Heart left ventricle (tissue), 16 donors: ENCODE measurements around the gene SIAH3. TPM values are rescaled to one million over a fixed set of nuclear protein-coding genes. Genes with fewer than 3 reads are reported as not detected.

Experiments
- ATAC-seq, 4 donors: fragments of 200-7000 bp; cut with Tn5 transposase; one replicate each; pipeline ENCODE4 v1.9.1; 2020 to 2022; ENCODE audit warnings: moderate library complexity in 4 of 4, mild to moderate bottlenecking in 3 of 4, moderate number of reproducible peaks in 1 of 4
- DNase-seq, 5 donors: peaks; one replicate each; pipeline ENCODE4 v3.0.0-alpha.2; 2020
- H3K27ac ChIP-seq, 12 donors: fragments of 200-600 bp; sonication (generic) in 4 of 12; one replicate each; pipeline versions ENCODE4 v1.5.0 to v1.8.0; 2016 to 2022; ENCODE audit warnings: mild to moderate bottlenecking in 2 of 12
- H3K27me3 ChIP-seq, 9 donors: fragments of 200-600 bp; sonication (generic) in 2 of 9; one replicate each; pipeline versions ENCODE4 v1.5.1 to v1.8.0; 2016 to 2022; ENCODE audit warnings: mild to moderate bottlenecking in 3 of 9
- H3K36me3 ChIP-seq, 9 donors: fragments of 200-600 bp; sonication (generic) in 2 of 9; one replicate each; pipeline versions ENCODE4 v1.5.0 to v1.8.0; 2018 to 2022; ENCODE audit warnings: mild to moderate bottlenecking in 2 of 9
- H3K4me1 ChIP-seq, 12 donors: fragments of 200-600 bp; sonication (generic) in 4 of 12; one replicate each; pipeline versions ENCODE4 v1.5.0 to v1.8.0; 2016 to 2022; ENCODE audit warnings: mild to moderate bottlenecking in 3 of 12
- H3K4me3 ChIP-seq, 12 donors: fragments of 200-600 bp; sonication (generic) in 4 of 12; one replicate each; pipeline versions ENCODE4 v1.5.0 to v1.8.0; 2017 to 2022; ENCODE audit warnings: mild to moderate bottlenecking in 9 of 12, moderate library complexity in 4 of 12
- H3K9me3 ChIP-seq, 12 donors: fragments of 200-600 bp; sonication (generic) in 4 of 12; one replicate each; pipeline versions ENCODE4 v1.5.0 to v1.8.0; 2016 to 2022; ENCODE audit warnings: mild to moderate bottlenecking in 1 of 12
- CTCF ChIP-seq, 12 donors: fragments of 200-600 bp; sonication (generic) in 4 of 12; IDR thresholded peaks; one replicate each; pipeline versions ENCODE4 v1.5.0 to v1.8.0; 2018 to 2022; ENCODE audit warnings: antibody characterized with exemption in 12 of 12, mild to moderate bottlenecking in 5 of 12
- POLR2A ChIP-seq, 2 donors: fragments of 450-650 bp; IDR thresholded peaks; one replicate each; pipeline ENCODE4 v1.6.1; 2017; ENCODE audit warnings: antibody characterized with exemption in 2 of 2, mild to moderate bottlenecking in 2 of 2, moderate library complexity in 2 of 2
- WGBS, 4 donors: extraction: QIAGEN DNeasy Blood & Tissue Kit in 2 of 4; methylation state at CpG; one replicate each; pipeline versions ENCODE4 v1.1.5 to v1.1.7; 2013 to 2018; 5-methylcytosine and 5-hydroxymethylcytosine counted together
- intact Hi-C, 10 donors: fragments of 100-400 bp; cut with DNase I; formaldehyde crosslinking; loops; one replicate each; pipeline versions ENCODE4 v1.11.1 to v1.14.2; 2022
- polyA plus RNA-seq, 2 donors: library from polyadenylated mRNA; stranded (reverse); fragments of 200-250 nt; gene quantifications; one replicate each; pipeline ENCODE4 v1.2.3, GENCODE V29; 2013
- total RNA-seq, 9 donors: library from RNA; depleted of rRNA in 2 of 9; stranded (reverse); fragments of >200 nt in 2 of 9; fragmentation: NEBNext Ultra II Directional in 3 of 9; extraction: Animal tissue kit (Norgen Biotek cat#: 25700) in 3 of 9; gene quantifications; one replicate each; pipeline versions ENCODE4 v1.1.0 to v1.2.4, GENCODE V29; 2016 to 2023
- donor health status: ischemic (EF 13 %, LVEDD 7.1; RV severe dilation, severe dysfunction).
- donor health status: healthy with polysubstance abuse.
- donor health status: DM: no; HTN: yes; CAD: no.
- donor health status: DM: no; HTN: no; CAD: no.
- donor health status: ischemic (EF 25% LVEDD 6.9; RV normal size, moderate dysfunction).
- donor health status: ischemic (EF 25% LVEDD 5.7; RV mildly dilated, moderate dysfunction).
- donor health status: healthy.
- donor health status: DM: yes; HTN: yes; CAD: no.
- donor health status: ischemic (EF 35%, LVEDD 5.7; RV mildly dilated, moderate dysfunction).
- donor health status: nonischemic (EF 11% LVEDD 7.7; RV severe dilation, severe dysfunction).
- donor health status: DM: yes; HTN: yes; CAD: no.
- donor health status: PGD.
- donor health status: ischemic (EF 29% LVEDD 5.4; RV normal size, mild dysfunction).
- donor health status: nonischemic (EF 23%, LVEDD 6.1; RV moderate dilation, normal function).

The SIAH3 gene
- total and polyA plus RNA-seq, 11 donors: 0.05 to 0.18 (median 0.07) TPM; not detected in 8

DNA sequence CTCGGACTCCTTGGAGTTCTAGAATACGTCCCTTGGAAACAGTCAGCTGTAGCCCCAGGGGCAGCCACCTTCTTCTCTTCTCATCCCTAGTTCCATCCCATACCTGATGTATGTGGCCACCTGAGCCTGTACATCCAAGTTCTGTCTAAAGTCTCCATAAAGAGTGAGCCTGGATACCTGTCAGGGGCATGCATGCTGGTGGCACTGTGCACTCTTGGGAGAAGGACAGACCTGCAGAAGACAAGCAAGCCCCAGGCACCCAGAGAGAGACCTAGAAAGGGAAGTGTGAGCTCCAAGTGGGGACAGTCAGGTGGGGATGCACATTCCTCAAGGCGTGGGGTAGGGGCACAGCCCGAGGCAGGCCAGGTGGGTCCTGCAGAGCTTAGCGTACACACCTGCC, 21.4 kb downstream of the SIAH3 start:
- no peak for ATAC-seq
- no peak overlapping the region for H3K4me3 ChIP-seq
- no peak overlapping the region for H3K27ac ChIP-seq
- no peaks in the 10 kb centered on the region for H3K9me3 ChIP-seq
- TF ChIP-seq CTCF (IDR thresholded peaks at IDR 0.05) (no peak), POLR2A (IDR thresholded peaks at IDR 0.05) (no peak)
- no peak for DNase-seq
- 89 to 96% (median 93%) methylated on average over 5 of the region's 5 CpGs for WGBS, 4 donors
- H3K4me1 ChIP-seq: peaks cover 0 to 17% (median 5%) of the 10 kb centered on the region in 12 donors
- no peaks in the 10 kb centered on the region for H3K36me3 ChIP-seq
- intact Hi-C loops: no loop called here
- H3K27me3 ChIP-seq: no peaks in the 10 kb centered on the region

GRCh38 chr13:45828256-45828968, 23.1 kb downstream of the SIAH3 start:
- WGBS, 4 donors: 71 to 84% (median 82%) methylated on average over 6 of the region's 6 CpGs
- no peak for DNase-seq
- intact Hi-C loops: no loop called here

DNA sequence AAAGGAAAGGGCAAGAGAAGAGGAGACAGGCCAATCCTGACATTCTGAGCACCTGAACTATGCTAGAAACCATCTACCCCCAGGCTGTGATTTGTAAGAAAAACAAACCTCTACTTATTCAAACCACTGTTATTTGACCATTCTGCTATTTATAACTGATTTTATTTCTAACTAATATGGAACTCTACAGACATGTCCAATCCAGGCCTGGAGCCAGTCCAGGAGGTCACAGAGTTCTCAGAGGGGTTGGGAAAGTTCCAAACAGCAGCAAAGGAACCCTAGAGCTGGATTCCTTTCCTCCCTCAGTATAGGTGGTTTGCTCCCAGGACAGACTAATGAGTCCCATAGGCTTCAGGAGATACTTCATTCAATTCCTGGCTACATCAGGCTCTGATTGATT, 24.2 kb downstream of the SIAH3 start:
- TF ChIP-seq CTCF (IDR thresholded peaks at IDR 0.05) (no peak), POLR2A (IDR thresholded peaks at IDR 0.05) (no peak)
- ATAC-seq: peak in 2 of 4 donors; percentile 19 to 24

More at GRCh38 chr13:45828256-45828968, 23.1 kb downstream of the SIAH3 start:
- H3K4me3 ChIP-seq: no peak overlapping the region
- ATAC-seq: no peak
- no peaks in the 10 kb centered on the region for H3K27me3 ChIP-seq
- H3K27ac ChIP-seq: no peak overlapping the region
- H3K9me3 ChIP-seq: no peaks in the 10 kb centered on the region
- no peaks in the 10 kb centered on the region for H3K36me3 ChIP-seq
- peaks cover 0 to 15% (median 4%) of the 10 kb centered on the region in 12 donors for H3K4me1 ChIP-seq
- no peak for TF ChIP-seq POLR2A (IDR thresholded peaks at IDR 0.05)
- TF ChIP-seq CTCF (IDR thresholded peaks at IDR 0.05): no peak

DNA sequence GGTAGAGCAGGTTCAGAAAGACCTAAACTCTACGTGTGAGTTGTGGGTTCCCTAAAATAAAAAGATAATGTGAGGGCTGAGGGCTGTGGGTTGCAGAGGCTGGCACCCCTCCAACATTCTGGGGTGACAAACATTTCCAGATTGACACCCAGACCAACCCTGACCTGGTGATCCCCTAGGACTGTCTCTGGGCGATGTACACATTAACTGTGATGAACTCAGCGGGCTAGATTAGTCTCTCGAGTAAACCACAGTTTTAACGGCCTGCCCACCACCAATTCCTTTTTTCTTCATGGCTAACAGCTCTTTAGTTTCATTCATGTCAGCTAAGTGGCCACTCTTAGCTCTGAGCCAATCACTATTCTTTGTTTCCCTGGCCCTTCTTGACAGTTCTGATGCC, 24.8 kb downstream of the SIAH3 start:
- no peak overlapping the region for H3K4me3 ChIP-seq
- no peak overlapping the region for H3K27ac ChIP-seq
- intact Hi-C loops: no loop called here
- DNase-seq: no peak
- no peak for ATAC-seq
- WGBS, 4 donors: 68 to 79% (median 75%) methylated on average over 5 of the region's 5 CpGs
- no peaks in the 10 kb centered on the region for H3K36me3 ChIP-seq
- no peaks in the 10 kb centered on the region for H3K27me3 ChIP-seq
- no peaks in the 10 kb centered on the region for H3K9me3 ChIP-seq
- no peak for TF ChIP-seq CTCF (IDR thresholded peaks at IDR 0.05)
- peaks cover 0 to 18% (median 4%) of the 10 kb centered on the region in 12 donors for H3K4me1 ChIP-seq

More for the DNA sequence above, 24.2 kb downstream of the SIAH3 start:
- Histone ChIP-seq H3K27me3 (no peaks in the 10 kb centered on the region), H3K27ac (no peak overlapping the region), H3K4me1 (peaks cover 0 to 18% (median 4%) of the 10 kb centered on the region in 12 donors), H3K9me3 (no peaks in the 10 kb centered on the region), H3K4me3 (no peak overlapping the region), H3K36me3 (no peaks in the 10 kb centered on the region)
- peak in 1 of 5 donors; percentile 60 for DNase-seq
- intact Hi-C loops: no loop called here
